ENCODE measurements around the gene DCAF17. TPM values are rescaled to one million over a fixed set of nuclear protein-coding genes. Genes with fewer than 3 reads are reported as not detected.

DCAF17 gene
- total RNA-seq, 3 donors from 2014 or later (not counting 1 experiment from before 2014, with no cell fraction given), result 20.0 to 33.8 (median 30.7) TPM

DNA sequence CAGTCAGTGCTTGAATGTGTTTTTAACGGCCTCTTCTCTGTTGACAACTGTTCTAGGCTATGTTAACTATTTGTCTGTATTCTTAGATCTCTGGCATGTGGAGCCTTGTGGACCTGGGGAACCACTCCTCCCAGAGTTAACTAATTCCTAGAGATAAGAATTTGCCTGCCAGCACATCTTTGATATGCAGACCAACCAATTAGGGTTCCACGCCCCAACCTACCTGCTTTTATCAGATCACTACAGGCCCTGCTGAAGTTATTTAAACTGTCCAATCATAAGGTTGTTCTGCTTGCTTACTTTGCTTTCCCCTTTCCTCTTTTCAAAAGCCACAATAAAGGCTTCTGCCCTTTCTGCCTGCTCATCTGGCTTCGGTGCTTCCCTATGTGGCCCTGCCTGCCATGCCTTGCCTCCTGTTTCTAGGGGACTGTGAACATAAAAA is 79.7 kb downstream of the DCAF17 start:
- Histone ChIP-seq H3K4me3 (ENCODE audit: low read length) (no peak overlapping the region), H3K9me3 (ENCODE audit: control insufficient read depth, insufficient read depth, low read length) (no peaks in the 10 kb centered on the region), H3K27me3 (ENCODE audit: control insufficient read depth, insufficient read depth, low read length) (no peaks in the 10 kb centered on the region), H3K4me1 (ENCODE audit: control insufficient read depth, insufficient read depth, low read length) (no peaks in the 10 kb centered on the region), H3K27ac (ENCODE audit: low read length) (no peak overlapping the region), H3K36me3 (ENCODE audit: control insufficient read depth, insufficient read depth, low read length) (no peaks in the 10 kb centered on the region)
- intact Hi-C loops (cut with micrococcal nuclease), result no loop called here
- H3K27me3 Mint-ChIP-seq (ENCODE audit: low read depth in 2 of 2), result peaks cover 7 to 12% of the 10 kb centered on the region in 2 donors
- TF ChIP-seq, protein P1, sequence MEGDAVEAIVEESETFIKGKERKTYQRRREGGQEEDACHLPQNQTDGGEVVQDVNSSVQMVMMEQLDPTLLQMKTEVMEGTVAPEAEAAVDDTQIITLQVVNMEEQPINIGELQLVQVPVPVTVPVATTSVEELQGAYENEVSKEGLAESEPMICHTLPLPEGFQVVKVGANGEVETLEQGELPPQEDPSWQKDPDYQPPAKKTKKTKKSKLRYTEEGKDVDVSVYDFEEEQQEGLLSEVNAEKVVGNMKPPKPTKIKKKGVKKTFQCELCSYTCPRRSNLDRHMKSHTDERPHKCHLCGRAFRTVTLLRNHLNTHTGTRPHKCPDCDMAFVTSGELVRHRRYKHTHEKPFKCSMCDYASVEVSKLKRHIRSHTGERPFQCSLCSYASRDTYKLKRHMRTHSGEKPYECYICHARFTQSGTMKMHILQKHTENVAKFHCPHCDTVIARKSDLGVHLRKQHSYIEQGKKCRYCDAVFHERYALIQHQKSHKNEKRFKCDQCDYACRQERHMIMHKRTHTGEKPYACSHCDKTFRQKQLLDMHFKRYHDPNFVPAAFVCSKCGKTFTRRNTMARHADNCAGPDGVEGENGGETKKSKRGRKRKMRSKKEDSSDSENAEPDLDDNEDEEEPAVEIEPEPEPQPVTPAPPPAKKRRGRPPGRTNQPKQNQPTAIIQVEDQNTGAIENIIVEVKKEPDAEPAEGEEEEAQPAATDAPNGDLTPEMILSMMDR (IDR thresholded peaks at IDR 0.05), result no peak
- DNase-seq, result no peak
- no peaks in the 10 kb centered on the region for H3K9me3 Mint-ChIP-seq
- H3K4me3 Mint-ChIP-seq, result no peak overlapping the region
- H3K36me3 Mint-ChIP-seq, result no peaks in the 10 kb centered on the region
- H3K27ac Mint-ChIP-seq, result no peak overlapping the region
- no peak for ATAC-seq
- peaks cover 0 to 5% of the 10 kb centered on the region in 2 donors for H3K4me1 Mint-ChIP-seq
- WGBS (ENCODE audit: insufficient coverage), result 42% methylated on average over 3 of the region's 3 CpGs

DNA sequence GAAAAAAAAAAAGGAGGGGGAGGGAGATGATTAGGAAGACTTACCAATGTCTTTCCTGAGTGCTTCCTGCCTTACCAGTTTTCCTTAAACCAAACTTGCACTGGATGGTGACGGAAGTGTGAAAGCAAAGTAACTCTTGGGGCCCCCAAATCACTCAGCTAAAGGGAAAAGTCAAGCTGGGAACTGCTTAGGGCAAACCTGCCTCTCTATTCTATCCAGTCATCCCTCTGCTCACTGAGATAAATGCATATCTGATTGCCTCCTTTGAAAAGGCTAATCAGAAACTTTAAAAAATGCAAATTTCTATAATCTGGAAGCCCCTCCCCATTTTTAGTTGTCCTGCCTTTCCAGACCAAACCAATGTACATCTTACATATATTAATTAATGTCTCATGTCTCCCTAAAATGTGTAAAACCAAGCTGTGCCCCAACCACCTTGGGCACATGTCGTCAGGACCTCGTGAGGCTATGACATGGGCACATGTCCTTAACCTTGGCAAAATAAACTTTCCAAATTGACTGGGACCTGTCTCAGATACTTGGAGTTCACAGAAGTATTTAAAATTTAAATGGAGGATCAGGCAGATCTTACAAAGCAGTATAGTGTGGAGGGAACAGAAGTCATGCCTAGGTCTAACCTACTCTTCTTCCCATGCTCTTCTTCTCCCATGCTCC is 81.0 kb downstream of the DCAF17 start:
- no peak overlapping the region for H3K4me3 ChIP-seq (ENCODE audit: low read length)
- no peaks in the 10 kb centered on the region for H3K27me3 ChIP-seq (ENCODE audit: control insufficient read depth, insufficient read depth, low read length)
- TF ChIP-seq, protein P1 (IDR thresholded peaks at IDR 0.05), result no peak
- Mint-ChIP-seq H3K9me3 (no peaks in the 10 kb centered on the region), H3K27ac (no peak overlapping the region), H3K36me3 (no peaks in the 10 kb centered on the region), H3K4me3 (no peak overlapping the region), H3K27me3 (ENCODE audit: low read depth in 2 of 2) (peaks cover 7 to 12% of the 10 kb centered on the region in 2 donors), H3K4me1 (peaks cover under 1 to 6% of the 10 kb centered on the region in 2 donors)
- DNase-seq (no peak), ATAC-seq (no peak)
- H3K27ac ChIP-seq (ENCODE audit: low read length), result no peak overlapping the region
- 85% methylated on average over 3 of the region's 3 CpGs for WGBS (ENCODE audit: insufficient coverage)
- intact Hi-C loops (cut with micrococcal nuclease), result no loop called here
- no peaks in the 10 kb centered on the region for H3K9me3 ChIP-seq (ENCODE audit: control insufficient read depth, insufficient read depth, low read length)
- H3K36me3 ChIP-seq (ENCODE audit: control insufficient read depth, insufficient read depth, low read length), result no peaks in the 10 kb centered on the region
- H3K4me1 ChIP-seq (ENCODE audit: control insufficient read depth, insufficient read depth, low read length), result no peaks in the 10 kb centered on the region

DNA sequence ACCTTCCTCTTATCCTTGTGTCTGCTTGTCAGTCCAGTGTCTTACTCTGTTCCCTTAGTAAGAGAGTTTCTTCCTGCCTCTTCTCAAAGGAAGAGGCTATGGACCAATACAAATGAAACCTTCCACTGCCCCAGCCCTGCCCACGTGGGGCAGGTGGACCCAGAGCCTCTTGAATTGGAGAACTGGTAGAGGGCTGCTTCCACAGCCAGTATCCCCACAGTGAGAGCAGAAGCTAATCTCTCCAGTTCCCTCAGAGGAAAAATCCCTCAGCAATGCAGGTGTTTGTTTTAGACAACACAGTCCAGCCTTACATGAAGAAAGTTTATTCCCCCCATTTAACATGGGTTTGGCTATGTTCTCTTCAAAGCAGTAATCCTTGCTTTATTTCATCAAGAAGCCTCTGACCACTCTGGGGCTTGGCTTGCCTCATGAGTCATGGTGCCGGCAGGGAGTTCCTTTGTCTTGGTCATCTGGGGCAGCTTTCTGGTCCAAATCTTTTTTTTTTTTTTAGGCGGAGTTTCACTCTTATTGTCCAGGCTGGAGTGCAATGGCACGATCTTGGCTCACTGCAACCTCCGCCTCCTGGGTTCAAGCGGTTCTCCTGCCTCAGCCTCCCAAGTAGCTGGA is 81.8 kb downstream of the DCAF17 start:
- no peaks in the 10 kb centered on the region for H3K9me3 Mint-ChIP-seq
- H3K4me3 Mint-ChIP-seq, result no peak overlapping the region
- H3K4me1 Mint-ChIP-seq, result peaks cover 0 to 7% of the 10 kb centered on the region in 2 donors
- no peaks in the 10 kb centered on the region for H3K36me3 ChIP-seq (ENCODE audit: control insufficient read depth, insufficient read depth, low read length)
- H3K4me3 ChIP-seq (ENCODE audit: low read length), result no peak overlapping the region
- no peaks in the 10 kb centered on the region for H3K9me3 ChIP-seq (ENCODE audit: control insufficient read depth, insufficient read depth, low read length)
- H3K27me3 ChIP-seq (ENCODE audit: control insufficient read depth, insufficient read depth, low read length), result no peaks in the 10 kb centered on the region
- intact Hi-C loops (cut with micrococcal nuclease), result no loop called here
- no peak overlapping the region for H3K27ac Mint-ChIP-seq
- ATAC-seq (no peak), DNase-seq (no peak)
- TF ChIP-seq, protein P1 (IDR thresholded peaks at IDR 0.05), result no peak
- H3K27ac ChIP-seq (ENCODE audit: low read length), result no peak overlapping the region
- H3K4me1 ChIP-seq (ENCODE audit: control insufficient read depth, insufficient read depth, low read length), result no peaks in the 10 kb centered on the region
- no peaks in the 10 kb centered on the region for H3K36me3 Mint-ChIP-seq
- WGBS (ENCODE audit: insufficient coverage), result 88% methylated on average over 6 of the region's 6 CpGs
- peaks cover 7 to 12% of the 10 kb centered on the region in 2 donors for H3K27me3 Mint-ChIP-seq (ENCODE audit: low read depth in 2 of 2)
